Fibroblast of mammary gland (primary cell): ENCODE data around the gene LRMDA.

Experiments used
- DNase-seq: peaks from one replicate; pipeline ENCODE4 v3.0.0-alpha.2; 2010; ENCODE audit warnings: low read depth
- H3K4me3 ChIP-seq: 2 replicates; pipeline ENCODE4 v1.5.1; 2011; ENCODE audit warnings: low read depth, mild to moderate bottlenecking, low read length, moderate library complexity; ENCODE audit not compliant: control insufficient read depth
- TF ChIP-seq, protein P1 (sequence below): conservative IDR thresholded peaks from 2 replicates; pipeline ENCODE4 v1.5.1; 2011; ENCODE audit warnings: low read depth, low read length, inconsistent platforms; ENCODE audit not compliant: control insufficient read depth, insufficient read depth

Gene LRMDA

DNA sequence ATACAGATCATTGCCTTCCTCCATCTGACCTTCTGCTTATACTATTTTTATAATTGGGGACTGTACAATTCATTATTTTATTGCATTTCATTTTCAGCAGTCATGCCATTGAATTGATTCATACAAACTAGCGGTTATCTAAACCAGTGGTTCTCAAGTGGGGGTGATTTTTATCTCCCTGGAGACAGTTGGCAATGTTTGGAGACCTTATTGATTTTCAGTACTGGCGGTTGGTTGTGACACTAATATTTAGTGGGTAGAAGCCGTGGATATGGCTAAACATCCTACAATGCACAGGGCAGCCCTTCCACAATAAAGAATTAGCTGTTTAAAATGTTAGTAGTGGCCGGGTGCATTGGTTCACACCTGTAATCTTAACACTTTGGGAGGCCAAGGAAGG, 765.9 kb downstream of the LRMDA start:
- TF ChIP-seq, protein P1, sequence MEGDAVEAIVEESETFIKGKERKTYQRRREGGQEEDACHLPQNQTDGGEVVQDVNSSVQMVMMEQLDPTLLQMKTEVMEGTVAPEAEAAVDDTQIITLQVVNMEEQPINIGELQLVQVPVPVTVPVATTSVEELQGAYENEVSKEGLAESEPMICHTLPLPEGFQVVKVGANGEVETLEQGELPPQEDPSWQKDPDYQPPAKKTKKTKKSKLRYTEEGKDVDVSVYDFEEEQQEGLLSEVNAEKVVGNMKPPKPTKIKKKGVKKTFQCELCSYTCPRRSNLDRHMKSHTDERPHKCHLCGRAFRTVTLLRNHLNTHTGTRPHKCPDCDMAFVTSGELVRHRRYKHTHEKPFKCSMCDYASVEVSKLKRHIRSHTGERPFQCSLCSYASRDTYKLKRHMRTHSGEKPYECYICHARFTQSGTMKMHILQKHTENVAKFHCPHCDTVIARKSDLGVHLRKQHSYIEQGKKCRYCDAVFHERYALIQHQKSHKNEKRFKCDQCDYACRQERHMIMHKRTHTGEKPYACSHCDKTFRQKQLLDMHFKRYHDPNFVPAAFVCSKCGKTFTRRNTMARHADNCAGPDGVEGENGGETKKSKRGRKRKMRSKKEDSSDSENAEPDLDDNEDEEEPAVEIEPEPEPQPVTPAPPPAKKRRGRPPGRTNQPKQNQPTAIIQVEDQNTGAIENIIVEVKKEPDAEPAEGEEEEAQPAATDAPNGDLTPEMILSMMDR = no peak
- no peak for DNase-seq
- no peak overlapping the region for H3K4me3 ChIP-seq

DNA sequence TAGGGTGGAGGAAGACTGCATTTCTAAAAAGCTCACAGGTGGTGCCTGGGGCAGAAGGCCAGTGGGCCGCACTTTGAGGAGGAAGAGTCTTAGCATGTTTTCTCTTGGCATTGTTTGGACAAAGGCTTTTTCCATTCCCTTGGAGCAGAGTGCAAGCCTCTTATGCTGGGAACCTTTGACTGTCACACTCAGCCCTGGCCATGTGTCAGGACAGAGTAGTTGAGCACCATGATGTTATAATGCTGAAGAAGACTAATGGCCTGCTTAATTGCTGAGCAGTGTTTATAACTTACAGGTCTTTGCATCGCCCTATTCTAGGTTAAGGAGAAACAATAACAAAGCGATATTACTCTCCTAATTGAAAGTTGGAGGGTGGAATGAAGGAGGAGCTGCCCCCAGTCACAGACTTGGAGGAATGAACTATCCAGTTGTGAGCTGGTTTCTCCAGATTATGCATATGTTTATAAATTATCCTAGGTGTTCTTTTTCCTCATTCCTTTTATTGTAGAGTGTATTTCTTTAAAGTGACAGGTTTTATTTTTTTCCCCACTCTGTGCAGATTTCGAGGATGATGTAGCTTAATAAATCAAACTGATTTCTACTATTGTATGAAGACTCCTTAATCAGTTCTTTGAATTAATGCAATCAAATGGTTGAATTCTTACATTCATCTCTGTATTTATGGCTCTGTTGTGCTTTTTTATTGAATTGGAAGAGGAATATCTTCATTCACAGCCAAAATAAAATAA, 767.0 kb downstream of the LRMDA start:
- H3K4me3 ChIP-seq = no peak overlapping the region
- no peak for DNase-seq
- TF ChIP-seq, protein P1 = no peak

DNA sequence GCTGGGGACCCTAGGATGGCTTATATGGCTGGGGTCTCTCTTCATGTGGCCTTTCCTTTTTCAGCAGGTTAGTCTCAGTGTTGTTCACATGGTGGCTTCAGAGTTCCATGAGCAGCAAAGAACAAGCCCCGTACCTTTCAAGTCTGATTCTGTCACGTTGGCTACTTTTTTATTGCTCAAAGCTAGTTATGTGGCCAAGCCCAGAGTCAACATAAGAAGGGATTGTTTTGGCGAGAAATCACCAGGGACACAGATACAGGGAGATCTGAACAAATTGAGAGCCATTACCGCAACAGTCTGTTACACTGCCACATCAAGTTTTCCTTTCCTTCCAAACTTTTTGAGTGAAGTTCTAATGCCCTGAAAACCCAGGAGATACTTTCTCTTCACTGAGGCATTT, 770.5 kb downstream of the LRMDA start:
- TF ChIP-seq, protein P1 = no peak
- no peak for DNase-seq

DNA sequence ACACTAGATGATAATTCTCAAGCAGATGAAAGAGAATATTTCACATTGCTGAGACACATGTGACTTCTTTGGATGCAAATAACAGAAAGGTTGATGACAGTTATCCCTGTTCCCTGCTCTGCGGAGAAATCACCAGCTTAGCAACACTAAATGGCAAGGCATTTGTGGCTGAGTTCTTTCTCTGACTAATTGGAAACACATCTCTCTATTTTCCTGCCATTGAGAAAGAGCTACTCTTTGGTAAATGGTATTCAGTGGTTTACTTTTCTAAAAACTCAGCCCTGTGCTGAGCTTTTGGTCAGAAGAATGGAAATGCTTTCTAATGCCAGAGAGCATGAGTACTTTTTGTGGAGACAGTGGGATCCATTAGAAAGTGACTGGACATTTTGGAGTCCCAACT, 771.4 kb downstream of the LRMDA start:
- TF ChIP-seq, protein P1 = no peak
- peak; percentile 86 for DNase-seq

More for the DNA sequence above, 770.5 kb downstream of the LRMDA start:
- no peak overlapping the region for H3K4me3 ChIP-seq

DNA sequence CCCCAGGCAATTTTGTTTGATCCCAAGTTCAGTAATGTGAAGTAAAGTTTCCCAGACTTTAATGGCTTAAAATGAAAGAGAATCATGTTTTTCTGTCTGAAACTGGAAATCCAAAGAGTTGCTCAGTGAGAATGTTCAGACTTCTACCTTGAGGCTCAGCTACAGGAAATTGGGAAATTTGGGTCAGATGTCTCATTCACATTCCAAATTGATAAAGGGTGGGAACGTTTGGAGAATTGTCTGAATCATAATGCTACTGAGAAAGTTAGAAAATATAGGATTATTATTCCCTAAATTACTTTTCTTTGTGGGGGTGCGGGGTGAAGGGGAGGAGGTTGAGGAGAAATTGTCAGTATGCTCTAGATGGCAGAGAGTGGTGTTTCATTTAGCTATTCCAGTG, 773.9 kb downstream of the LRMDA start:
- peak; percentile 71 for DNase-seq
- TF ChIP-seq, protein P1 = no peak
- no peak overlapping the region for H3K4me3 ChIP-seq

More for the DNA sequence above, 771.4 kb downstream of the LRMDA start:
- no peak overlapping the region for H3K4me3 ChIP-seq

DNA sequence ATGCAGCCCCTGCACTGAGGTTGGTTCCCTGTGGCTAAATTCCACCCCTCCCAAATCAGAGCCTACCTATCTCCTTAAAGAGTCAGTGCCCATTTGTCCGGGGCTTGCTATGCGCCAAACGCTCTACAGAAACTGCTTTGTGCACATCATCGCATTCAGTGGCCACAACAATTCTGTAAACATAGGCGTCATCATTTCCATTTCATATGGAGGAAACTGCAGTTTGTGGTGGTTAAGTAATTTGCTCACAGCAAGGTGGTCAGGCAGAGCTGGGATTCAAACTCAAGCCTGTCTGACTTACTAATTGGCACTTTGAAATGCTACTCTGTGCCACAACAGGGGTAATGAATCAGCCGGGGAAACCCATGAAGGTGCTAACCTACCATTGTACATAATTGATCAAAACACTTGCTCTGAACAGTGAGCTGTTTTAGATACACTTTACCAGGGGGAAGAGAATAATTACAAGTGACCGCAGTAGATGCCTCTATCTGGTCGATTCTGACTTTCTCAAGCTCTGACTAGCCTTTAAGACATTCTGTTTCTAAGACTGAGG, 775.5 kb downstream of the LRMDA start:
- DNase-seq = no peak
- TF ChIP-seq, protein P1 = no peak
- no peak overlapping the region for H3K4me3 ChIP-seq
